Activated T-cell treated with anti-CD3 and anti-CD28 coated beads for 48 hours (primary cell): Measurements from ENCODE around the gene FBXO45.
"Not testable (repeated sequence)": the region's sequence is repeated elsewhere in the genome, so short reads cannot be mapped to it uniquely, and the experiment has no call there.

Experiments
- DNase-seq: peaks from one replicate; pipeline ENCODE4 v3.0.0-alpha.2; 2020; ENCODE audit warnings: low read depth

The FBXO45 gene

GRCh38 chr3:196568246-196569002 is at the start of gene FBXO45, which contains the start of gene WDR53:
Gene FBXO45 (plus strand): TSS chr3:196568660. CDS start chr3:196568985, 325 bp downstream.
Gene WDR53 (minus strand): TSS chr3:196568554. CDS start chr3:196561475, 7,079 bp downstream.
- DNase-seq = peak; percentile 95

GRCh38 chr3:196518966-196519717 is 49.3 kb upstream of the FBXO45 start:
- DNase-seq = peak; percentile 39

GRCh38 chr3:196519718-196520082 is 48.8 kb upstream of the FBXO45 start:
- DNase-seq = no peak

GRCh38 chr3:196521291-196521690 is 47.2 kb upstream of the FBXO45 start:
- DNase-seq = not testable (repeated sequence)

- DNase-seq = no peak
These were observed 44.6 kb upstream of the FBXO45 start for GRCh38 chr3:196523841-196524240.

GRCh38 chr3:196524527-196524926 is 43.9 kb upstream of the FBXO45 start:
- no peak for DNase-seq

- no peak for DNase-seq
These were observed 43.3 kb upstream of the FBXO45 start for GRCh38 chr3:196525141-196525540.

GRCh38 chr3:196528639-196529233 is 39.7 kb upstream of the FBXO45 start:
- peak; percentile 92 for DNase-seq

GRCh38 chr3:196531418-196531817 is 37.0 kb upstream of the FBXO45 start:
- no peak for DNase-seq

- DNase-seq = no peak
These were observed 35.2 kb upstream of the FBXO45 start for GRCh38 chr3:196533260-196533681.

- DNase-seq = peak; percentile 36
These were observed 31.0 kb upstream of the FBXO45 start for GRCh38 chr3:196537319-196537984.

- DNase-seq = no peak
These were observed 26.6 kb upstream of the FBXO45 start for GRCh38 chr3:196541684-196542445.

GRCh38 chr3:196544491-196544992 is 23.9 kb upstream of the FBXO45 start:
- DNase-seq = no peak

GRCh38 chr3:196546537-196546936 is 21.9 kb upstream of the FBXO45 start:
- DNase-seq = no peak

GRCh38 chr3:196547067-196547466 is 21.4 kb upstream of the FBXO45 start:
- DNase-seq = no peak

GRCh38 chr3:196549312-196549711 is 19.1 kb upstream of the FBXO45 start:
- not testable (repeated sequence) for DNase-seq

GRCh38 chr3:196550172-196550571 is 18.3 kb upstream of the FBXO45 start:
- not testable (repeated sequence) for DNase-seq

GRCh38 chr3:196552253-196552652 is 16.2 kb upstream of the FBXO45 start:
- no peak for DNase-seq

- DNase-seq = no peak
These were observed 14.9 kb upstream of the FBXO45 start for GRCh38 chr3:196553551-196553950.

GRCh38 chr3:196554205-196554604 is 14.3 kb upstream of the FBXO45 start:
- no peak for DNase-seq

- no peak for DNase-seq
These were observed 13.2 kb upstream of the FBXO45 start for GRCh38 chr3:196555295-196555694.
